Urinary bladder (tissue), 4 donors: ENCODE measurements around the gene CRADD. TPM values are rescaled to one million over a fixed set of nuclear protein-coding genes. Genes with fewer than 3 reads are reported as not detected.
"Not testable (repeated sequence)": the region's sequence is repeated elsewhere in the genome, so short reads cannot be mapped to it uniquely, and the experiment has no call there.

ENCODE experiments used
- DNase-seq: peaks from one replicate; pipeline ENCODE4 v3.0.0-alpha.2; 2015; ENCODE audit errors: extremely low spot score
- H3K27ac ChIP-seq: one replicate; pipeline ENCODE4 v1.5.1; 2013; ENCODE audit warnings: low read depth, mild to moderate bottlenecking, moderate library complexity
- H3K36me3 ChIP-seq: one replicate; pipeline ENCODE4 v1.6.1; 2013; ENCODE audit warnings: mild to moderate bottlenecking, moderate library complexity; ENCODE audit not compliant: insufficient read depth
- H3K4me1 ChIP-seq: one replicate; pipeline ENCODE4 v1.6.1; 2013; ENCODE audit warnings: mild to moderate bottlenecking, moderate library complexity; ENCODE audit not compliant: insufficient read depth
- H3K4me3 ChIP-seq: one replicate; pipeline ENCODE4 v1.5.1; 2013; ENCODE audit warnings: low read depth, low read length
- WGBS: extraction: QIAGEN DNeasy Blood & Tissue Kit; methylation state at CpG from one replicate; pipeline ENCODE4 v1.1.7; 2013; 5-methylcytosine and 5-hydroxymethylcytosine counted together
- polyA plus RNA-seq: library from polyadenylated mRNA; stranded (reverse); fragments of 200-250 nt; gene quantifications from one replicate; pipeline ENCODE4 v1.2.3, GENCODE V29; 2013
- total RNA-seq: library from RNA; depleted of rRNA; stranded (reverse); fragments of >200 nt; gene quantifications from one replicate; pipeline ENCODE4 v1.2.3, GENCODE V29; 2014
- donor health status: healthy with polysubstance abuse.
- donor health status: healthy.

Gene CRADD
- total and polyA plus RNA-seq, 2 donors, result 22.7 to 29.6 TPM

DNA sequence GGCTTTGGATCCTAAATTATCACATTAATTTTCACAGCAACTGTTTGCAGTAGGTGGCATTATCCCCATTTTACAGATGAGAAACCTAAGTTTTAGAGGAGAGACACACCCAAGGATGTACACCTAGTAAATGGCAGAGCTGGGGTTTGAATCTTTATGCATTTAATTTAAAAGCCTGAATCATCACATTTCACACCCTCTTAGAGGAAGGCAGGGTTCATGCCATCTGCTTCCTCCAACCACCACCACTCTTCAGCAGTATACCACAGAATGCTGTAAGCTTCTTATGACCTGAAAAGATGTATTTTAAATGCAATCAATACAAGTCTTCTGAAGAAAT is 90.3 kb downstream of the CRADD start:
- DNase-seq, result no peak
- no peaks in the 10 kb centered on the region for H3K4me1 ChIP-seq
- no peak overlapping the region for H3K27ac ChIP-seq
- no peaks in the 10 kb centered on the region for H3K36me3 ChIP-seq
- no peak overlapping the region for H3K4me3 ChIP-seq

DNA sequence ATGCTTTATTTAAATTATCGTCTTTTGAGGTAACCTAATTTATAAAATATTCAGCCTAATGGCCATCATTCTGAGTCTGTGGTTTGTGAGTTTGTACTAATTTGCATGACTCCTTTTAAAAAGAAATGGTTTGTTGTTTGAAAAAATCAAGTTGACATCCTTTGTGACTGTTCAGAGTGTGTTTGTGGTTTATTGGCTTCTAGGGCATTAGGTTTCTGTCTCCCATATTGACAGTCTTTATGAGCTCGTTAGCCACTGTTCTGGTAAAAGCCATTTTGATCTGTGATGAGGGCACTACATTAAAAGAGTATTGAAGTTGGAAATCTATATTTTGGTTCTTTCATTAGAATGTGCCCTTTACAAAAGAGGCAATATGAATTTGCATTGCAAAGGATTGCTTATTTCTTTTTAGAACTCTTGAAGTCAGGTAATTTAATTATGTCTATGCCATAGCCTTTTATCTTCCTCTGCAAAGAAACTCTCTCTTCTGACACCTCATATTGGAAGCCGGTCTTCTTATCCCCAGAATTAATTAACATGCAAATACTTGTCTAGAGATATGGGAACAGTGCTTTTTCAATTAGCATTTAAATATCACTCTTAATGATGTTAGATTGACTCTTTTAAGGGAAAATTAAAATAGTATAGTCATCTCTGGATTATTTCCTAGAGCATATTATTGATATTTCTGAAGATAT is 95.0 kb downstream of the CRADD start:
- Histone ChIP-seq H3K4me1 (no peaks in the 10 kb centered on the region), H3K4me3 (no peak overlapping the region), H3K36me3 (no peaks in the 10 kb centered on the region), H3K27ac (no peak overlapping the region)
- DNase-seq, result no peak
- WGBS, result 94% methylated on average over 3 of the region's 3 CpGs

DNA sequence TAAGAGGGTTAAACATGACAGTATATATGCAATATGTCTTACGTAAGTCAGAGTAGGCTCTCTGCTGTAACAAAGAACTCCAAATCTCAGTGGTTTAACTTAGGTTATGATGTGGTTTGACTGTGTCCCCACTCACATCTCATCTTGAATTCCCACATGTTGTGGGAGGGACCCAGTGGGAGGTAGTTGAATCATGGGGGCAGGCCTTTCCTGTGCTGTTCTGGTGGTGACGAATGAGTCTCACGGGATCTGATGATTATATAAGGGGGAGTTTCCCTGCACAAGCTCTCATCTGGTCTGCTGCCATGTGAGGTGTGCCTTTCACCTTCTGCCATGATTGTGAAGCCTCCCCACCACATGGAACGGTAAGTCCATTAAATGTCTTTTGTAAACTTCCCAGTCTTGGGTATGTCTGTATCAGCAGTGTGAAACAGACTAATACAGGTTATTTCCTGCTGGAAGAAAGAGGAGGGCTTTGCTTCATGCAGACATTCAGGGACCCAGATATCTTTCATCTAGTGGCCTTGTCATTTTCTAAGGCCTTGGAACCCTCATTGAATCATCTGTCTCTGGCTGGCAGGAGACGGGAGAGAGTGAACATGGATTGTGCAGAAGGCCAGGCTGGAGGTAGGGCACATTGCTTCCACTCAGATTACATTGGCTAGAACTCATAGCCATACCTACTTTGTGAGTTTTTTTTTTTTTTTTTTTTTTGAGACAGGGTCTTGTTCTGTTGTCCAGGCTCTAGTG is 96.1 kb downstream of the CRADD start:
- H3K36me3 ChIP-seq, result no peaks in the 10 kb centered on the region
- H3K27ac ChIP-seq, result no peak overlapping the region
- H3K4me3 ChIP-seq, result no peak overlapping the region
- whole genome bisulfite sequencing, result 84% methylated on average over 5 of the region's 5 CpGs
- no peaks in the 10 kb centered on the region for H3K4me1 ChIP-seq
- DNase-seq, result no peak

DNA sequence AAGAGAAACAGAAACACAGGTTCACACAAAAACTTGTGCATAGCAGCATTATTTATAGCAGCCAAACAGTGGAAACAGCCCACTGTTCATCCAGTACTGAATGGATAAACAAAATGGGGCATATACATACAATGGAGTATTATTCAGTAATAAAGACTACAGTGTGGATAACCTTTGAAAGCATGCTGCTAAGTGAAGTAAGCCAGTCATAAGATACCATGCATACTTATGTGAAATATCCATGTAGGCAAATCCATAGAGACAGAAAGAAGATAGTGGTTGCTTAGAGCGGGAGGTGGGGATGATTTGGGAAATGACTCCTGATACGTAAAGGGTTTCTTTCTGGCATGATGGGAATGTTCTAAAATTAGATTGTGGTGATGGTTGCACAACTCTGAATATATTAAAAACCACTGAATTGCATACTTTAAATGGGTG is 99.4 kb downstream of the CRADD start:
- H3K4me3 ChIP-seq, result no peak overlapping the region
- DNase-seq, result no peak
- WGBS, result 55% methylated on average over 2 of the region's 2 CpGs
- no peak overlapping the region for H3K27ac ChIP-seq
- no peaks in the 10 kb centered on the region for H3K36me3 ChIP-seq
- no peaks in the 10 kb centered on the region for H3K4me1 ChIP-seq

DNA sequence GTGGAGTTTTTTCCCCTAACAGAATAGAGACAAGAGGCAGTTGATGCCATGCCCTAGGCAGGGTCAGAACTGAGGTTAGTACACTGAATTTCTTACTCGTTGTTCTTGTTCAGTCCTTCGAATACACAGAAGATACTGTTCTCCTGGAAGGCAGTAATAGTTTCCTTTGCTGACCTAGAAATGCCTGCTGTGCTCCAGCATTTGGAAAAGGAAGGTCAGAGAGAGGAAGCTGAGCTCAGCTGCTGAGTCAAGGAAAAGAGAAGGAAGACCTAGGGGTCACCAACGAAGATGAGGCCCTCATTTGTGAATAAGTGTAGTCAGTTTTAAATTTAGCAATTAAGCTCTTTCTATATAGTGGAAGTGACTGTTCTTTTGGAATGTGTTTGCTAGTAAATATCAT is 100.1 kb downstream of the CRADD start:
- DNase-seq, result no peak

DNA sequence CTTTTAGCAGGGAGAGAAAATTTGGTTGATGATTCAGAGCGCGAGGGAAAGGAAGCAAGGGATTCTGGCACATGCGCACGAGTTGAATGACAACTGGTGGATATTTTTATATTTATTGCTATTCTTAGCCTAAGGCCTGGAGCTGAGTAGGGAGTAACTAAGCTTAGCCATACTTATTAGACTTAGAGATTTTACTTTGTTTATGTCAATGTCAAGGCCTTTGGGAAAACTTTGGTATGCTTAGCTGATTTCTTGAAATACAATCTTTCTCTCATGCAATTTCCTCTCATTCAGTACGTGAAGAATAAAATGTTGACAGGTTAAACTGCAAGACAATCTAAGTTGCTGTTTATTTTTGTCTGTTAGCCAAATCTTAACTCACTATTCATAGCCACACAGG is 101.1 kb downstream of the CRADD start:
- Histone ChIP-seq H3K4me3 (no peak overlapping the region), H3K4me1 (no peaks in the 10 kb centered on the region), H3K36me3 (no peaks in the 10 kb centered on the region), H3K27ac (peak overlapping the region; percentile 64)
- WGBS, result 15% methylated on average over 5 of the region's 5 CpGs
- DNase-seq, result no peak

More for the DNA sequence above, 100.1 kb downstream of the CRADD start:
- 20% methylated on average over 3 of the region's 3 CpGs for WGBS
- Histone ChIP-seq H3K4me1 (no peaks in the 10 kb centered on the region), H3K4me3 (no peak overlapping the region), H3K36me3 (no peaks in the 10 kb centered on the region), H3K27ac (no peak overlapping the region)

DNA sequence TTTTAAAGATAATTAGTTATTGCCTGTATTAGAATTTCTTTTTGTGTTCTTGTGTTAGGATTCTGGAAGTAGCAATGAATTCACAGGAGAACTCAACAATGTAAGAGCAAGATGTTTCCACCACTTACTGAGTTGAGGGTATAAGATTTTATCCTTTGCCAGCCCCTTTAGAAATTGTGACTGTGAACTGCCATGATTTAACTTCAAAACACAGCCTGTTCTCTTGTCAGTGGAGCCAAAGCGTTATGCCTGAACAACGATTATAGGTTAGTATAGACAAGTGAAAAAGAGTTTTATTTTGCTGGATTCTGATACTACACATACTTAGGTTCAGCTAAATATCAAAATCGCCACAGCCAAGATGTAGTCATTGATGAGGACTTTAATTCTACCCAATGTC is 101.6 kb downstream of the CRADD start:
- peak overlapping the region; percentile 64 for H3K27ac ChIP-seq
- DNase-seq, result no peak
- H3K4me1 ChIP-seq, result no peaks in the 10 kb centered on the region
- 59% methylated on average over 3 of the region's 3 CpGs for WGBS
- no peak overlapping the region for H3K4me3 ChIP-seq
- H3K36me3 ChIP-seq, result no peaks in the 10 kb centered on the region

DNA sequence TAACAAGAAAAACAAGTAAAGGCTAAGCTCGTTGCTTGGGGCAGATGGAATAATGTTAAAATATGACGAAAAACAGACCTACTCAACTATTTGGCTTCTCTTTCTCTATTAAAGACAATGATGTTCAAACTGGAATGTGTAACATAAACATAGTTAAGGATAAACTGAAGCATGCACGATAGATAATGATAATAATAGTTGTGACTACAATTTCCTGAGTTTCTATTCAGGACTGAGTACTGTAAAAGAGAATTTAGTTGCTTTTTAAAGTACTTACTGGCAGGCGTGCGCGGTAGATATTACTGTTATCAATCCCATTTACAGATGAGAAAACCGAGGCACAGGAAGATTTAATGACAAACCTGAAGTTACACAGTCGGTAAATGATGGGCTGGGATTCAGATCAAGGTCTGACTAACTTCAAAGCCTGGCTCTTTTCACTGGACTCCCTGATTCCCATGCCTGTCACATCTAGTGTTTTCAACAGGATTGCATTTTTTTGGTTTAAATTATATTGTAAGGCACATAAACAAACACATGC is 103.0 kb downstream of the CRADD start:
- Histone ChIP-seq H3K36me3 (no peaks in the 10 kb centered on the region), H3K4me3 (no peak overlapping the region), H3K4me1 (no peaks in the 10 kb centered on the region), H3K27ac (no peak overlapping the region)
- WGBS, result 27% methylated on average over 8 of the region's 8 CpGs
- no peak for DNase-seq

DNA sequence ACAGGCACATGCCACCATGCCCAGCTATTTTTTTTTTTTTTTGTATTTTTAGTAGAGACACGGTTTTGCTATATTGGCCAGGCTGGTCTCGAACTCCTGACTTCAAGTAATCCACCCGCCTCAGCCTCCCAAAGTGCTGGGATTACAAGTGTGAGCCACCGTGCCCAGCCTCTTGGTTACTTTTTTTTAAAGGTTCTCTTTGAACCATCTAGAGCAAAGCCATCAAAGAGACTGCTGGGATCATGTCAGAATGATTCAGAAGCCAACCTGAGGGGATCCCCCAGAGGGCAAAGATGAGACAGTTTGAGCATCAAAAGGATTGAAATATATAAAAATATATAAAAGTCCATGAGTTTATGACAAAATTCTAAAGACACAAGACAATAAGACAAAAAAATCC is 103.7 kb downstream of the CRADD start:
- not testable (repeated sequence) for H3K4me1 ChIP-seq, DNase-seq, H3K36me3 ChIP-seq, H3K27ac ChIP-seq, H3K4me3 ChIP-seq
- WGBS, result 79% methylated on average over 4 of the region's 4 CpGs

DNA sequence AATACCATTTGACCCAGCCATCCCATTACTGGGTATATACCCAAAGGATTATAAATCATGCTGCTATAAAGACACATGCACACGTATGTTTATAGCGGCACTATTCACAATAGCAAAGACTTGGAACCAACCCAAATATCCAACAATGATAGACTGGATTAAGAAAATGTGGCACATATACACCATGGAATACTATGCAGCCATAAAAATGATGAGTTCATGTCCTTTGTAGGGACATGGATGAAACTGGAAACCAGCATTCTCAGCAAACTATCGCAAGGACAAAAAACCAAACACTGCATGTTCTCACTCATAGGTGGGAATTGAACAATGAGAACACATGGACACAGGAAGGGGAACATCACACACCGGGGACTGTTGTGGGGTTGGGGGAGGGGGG is 104.8 kb downstream of the CRADD start:
- 90% methylated on average over 4 of the region's 4 CpGs for WGBS
- H3K4me3 ChIP-seq, DNase-seq, H3K36me3 ChIP-seq, H3K4me1 ChIP-seq, H3K27ac ChIP-seq: not testable (repeated sequence)

DNA sequence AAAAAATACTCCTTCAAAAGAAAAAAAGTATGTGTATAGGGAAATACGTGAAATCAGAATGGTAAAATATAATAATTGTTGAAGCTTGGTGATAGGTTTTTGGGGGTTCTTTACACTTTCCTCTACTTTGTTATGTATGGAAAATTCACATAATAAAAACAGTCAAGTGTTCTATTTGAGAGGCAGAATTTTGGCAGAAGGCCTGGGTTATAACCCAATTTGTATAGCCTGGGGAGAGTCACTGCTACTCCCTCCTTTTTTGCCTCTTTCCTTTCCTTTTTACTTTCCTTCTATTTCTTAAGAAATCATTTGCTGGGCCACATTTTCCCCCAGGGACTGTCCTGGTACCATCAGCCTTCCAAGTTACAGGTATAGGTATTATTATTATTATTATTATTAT is 105.7 kb downstream of the CRADD start:
- Histone ChIP-seq H3K27ac (no peak overlapping the region), H3K4me1 (no peaks in the 10 kb centered on the region), H3K4me3 (no peak overlapping the region), H3K36me3 (no peaks in the 10 kb centered on the region)
- WGBS, result 93% methylated on average over 1 of the region's 1 CpG
- DNase-seq, result no peak

DNA sequence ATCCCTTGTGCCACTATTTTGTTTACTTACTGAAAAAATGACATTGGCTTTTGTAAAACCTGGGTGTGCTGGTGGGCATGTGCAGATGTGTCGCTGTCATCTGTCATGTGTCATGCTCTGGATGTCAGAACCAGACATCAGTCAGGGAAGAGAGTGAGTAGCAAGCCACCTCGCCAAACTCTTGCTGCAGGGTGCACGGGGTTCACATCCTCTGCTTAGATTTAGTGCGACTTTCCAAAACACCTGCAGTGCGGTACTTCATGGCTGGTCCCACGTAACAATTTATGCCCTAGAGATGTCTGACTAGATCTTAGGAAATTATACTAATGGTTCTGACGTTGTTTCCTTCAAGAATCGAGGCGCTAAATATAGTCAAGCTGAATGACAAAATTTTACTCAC is 106.7 kb downstream of the CRADD start:
- Histone ChIP-seq H3K36me3 (no peaks in the 10 kb centered on the region), H3K4me1 (no peaks in the 10 kb centered on the region), H3K27ac (no peak overlapping the region), H3K4me3 (no peak overlapping the region)
- DNase-seq, result no peak
- WGBS, result 66% methylated on average over 9 of the region's 9 CpGs

DNA sequence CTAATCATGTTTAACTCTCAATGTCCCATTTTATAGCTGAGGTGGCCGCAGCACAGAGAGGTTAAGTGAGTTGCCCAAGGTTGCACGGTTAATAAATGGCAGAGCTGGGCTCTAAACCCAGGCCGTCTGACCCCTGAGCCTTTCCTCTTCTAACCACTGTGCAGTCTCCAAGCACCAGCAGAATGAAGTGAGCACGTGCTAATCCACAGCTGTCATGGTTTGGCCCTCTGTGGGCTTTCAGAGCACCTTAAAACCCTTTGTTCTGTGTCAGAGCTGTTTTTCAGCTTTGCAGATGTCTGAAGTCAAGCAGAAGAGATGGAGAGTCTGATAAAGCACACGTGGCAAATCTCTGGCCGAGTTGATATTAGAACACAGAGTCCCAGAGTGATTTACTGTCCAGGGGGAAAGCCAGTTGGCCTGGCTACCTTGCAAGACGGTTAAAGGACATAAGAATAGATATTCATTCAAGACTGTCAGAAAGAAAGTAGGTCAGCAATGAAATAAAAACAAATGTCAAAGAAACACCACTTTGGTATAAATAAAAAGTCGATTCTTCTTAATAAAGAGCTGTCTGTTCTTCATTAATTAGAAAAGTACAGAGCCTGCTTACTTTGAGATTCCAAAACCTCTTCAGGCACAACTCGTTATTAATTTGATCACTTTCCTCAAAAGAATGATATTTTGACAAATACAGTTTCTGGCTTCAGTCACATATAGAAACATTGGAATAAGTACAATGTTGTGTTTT is 107.3 kb downstream of the CRADD start:
- no peak overlapping the region for H3K4me3 ChIP-seq
- H3K4me1 ChIP-seq, result no peaks in the 10 kb centered on the region
- no peak for DNase-seq

More for the DNA sequence above, 107.3 kb downstream of the CRADD start:
- WGBS, result 18% methylated on average over 9 of the region's 9 CpGs
- peak overlapping the region; percentile 33 for H3K27ac ChIP-seq
- no peaks in the 10 kb centered on the region for H3K36me3 ChIP-seq
